NCI-H187 (cell line): Measurements from ENCODE around the gene LIPK.
"Not testable (repeated sequence)": the region's sequence is repeated elsewhere in the genome, so short reads cannot be mapped to it uniquely, and the experiment has no call there.

Experiments
- DNase-seq, 2 experiments: peaks; one replicate each; lab custom pipeline; 2025; lab: John Stamatoyannopoulos, UW

Gene LIPK

GRCh38 chr10:88715517-88715916, 9.5 kb downstream of the LIPK start:
- no peak for DNase-seq

- no peak for DNase-seq
Observed at GRCh38 chr10:88721392-88721791, 15.3 kb downstream of the LIPK start.

- no peak for DNase-seq
Observed at GRCh38 chr10:88725798-88726197, 19.7 kb downstream of the LIPK start.

GRCh38 chr10:88728107-88728763, 22.2 kb downstream of the LIPK start:
- DNase-seq: no peak

GRCh38 chr10:88730864-88731263, 24.8 kb downstream of the LIPK start:
- DNase-seq: no peak

- no peak for DNase-seq
Observed at GRCh38 chr10:88731296-88731695, 25.2 kb downstream of the LIPK start.

- no peak for DNase-seq
Observed at GRCh38 chr10:88733215-88733614, 27.2 kb downstream of the LIPK start.

- DNase-seq: no peak
Observed at GRCh38 chr10:88735661-88736060, 29.6 kb downstream of the LIPK start.

- DNase-seq: not testable (repeated sequence)
Observed at GRCh38 chr10:88741921-88742320, 35.9 kb downstream of the LIPK start.

GRCh38 chr10:88742448-88742847, 36.4 kb downstream of the LIPK start:
- no peak for DNase-seq

- no peak for DNase-seq
Observed at GRCh38 chr10:88744002-88744401, 38.0 kb downstream of the LIPK start.

GRCh38 chr10:88745633-88746032, 39.6 kb downstream of the LIPK start:
- DNase-seq: no peak

- no peak for DNase-seq
Observed at GRCh38 chr10:88754287-88754686, 48.2 kb downstream of the LIPK start.

- DNase-seq: no peak
Observed at GRCh38 chr10:88755753-88756152, 49.7 kb downstream of the LIPK start.

- DNase-seq: no peak
Observed at GRCh38 chr10:88756660-88757059, 50.6 kb downstream of the LIPK start.

GRCh38 chr10:88759366-88760101, 53.5 kb downstream of the LIPK start, which contains the start of gene LIPN:
Gene LIPN, plus strand, starts transcription at chr10:88760020. Its CDS starts 1,386 bp downstream, at chr10:88761406.
- DNase-seq: no peak

GRCh38 chr10:88762906-88763305, 56.9 kb downstream of the LIPK start:
- DNase-seq: no peak

- no peak for DNase-seq
Observed at GRCh38 chr10:88763441-88763840, 57.4 kb downstream of the LIPK start.

- no peak for DNase-seq
Observed at GRCh38 chr10:88764110-88764509, 58.1 kb downstream of the LIPK start.

- DNase-seq: no peak
Observed at GRCh38 chr10:88765816-88766215, 59.8 kb downstream of the LIPK start.

- no peak for DNase-seq
Observed at GRCh38 chr10:88769384-88769783, 63.3 kb downstream of the LIPK start.

- no peak for DNase-seq
Observed at GRCh38 chr10:88781206-88781605, 75.2 kb downstream of the LIPK start.

- DNase-seq: no peak
Observed at GRCh38 chr10:88782222-88782621, 76.2 kb downstream of the LIPK start.

- no peak for DNase-seq
Observed at GRCh38 chr10:88783724-88784123, 77.7 kb downstream of the LIPK start.
